Ramos (cell line): ENCODE measurements around the gene GRN.
"Not testable (repeated sequence)": the region's sequence is repeated elsewhere in the genome, so short reads cannot be mapped to it uniquely, and the experiment has no call there.

Experiments used
- in situ Hi-C: fragments of 300-500 bp; cut with MboI; formaldehyde crosslinking; loops from one replicate; pipeline ENCODE4 v1.14.3; 2022; ENCODE audit warnings: low sequenced_read_pairs; ENCODE audit not compliant: unreplicated experiment

Gene GRN

GRCh38 chr17:44320066-44320465 is 25.0 kb upstream of the GRN start:
- in situ Hi-C loops, result loop anchor here (5.0 kb wide), 1 partner anchor 108 kb away; no protein-coding TSS in a partner anchor

GRCh38 chr17:44321246-44322120 is 23.6 kb upstream of the GRN start:
- in situ Hi-C loops, result loop anchor here (5.0 kb wide), 1 partner anchor 109 kb away; no protein-coding TSS in a partner anchor

- in situ Hi-C loops, result loop anchor here (5.0 kb wide), 1 partner anchor 110 kb away; no protein-coding TSS in a partner anchor
Measured at GRCh38 chr17:44322236-44322895, 22.7 kb upstream of the GRN start.

GRCh38 chr17:44323359-44324091 is 21.6 kb upstream of the GRN start:
- in situ Hi-C loops, result loop anchor here (5.0 kb wide), 1 partner anchor 111 kb away; no protein-coding TSS in a partner anchor

GRCh38 chr17:44324092-44324570 is 21.0 kb upstream of the GRN start:
- in situ Hi-C loops, result loop anchor here (5.0 kb wide), 1 partner anchor 112 kb away; no protein-coding TSS in a partner anchor

GRCh38 chr17:44324571-44325275 is 20.4 kb upstream of the GRN start, which contains the start of gene SLC25A39:
TSS of gene SLC25A39 (minus strand) at chr17:44324823. CDS start at chr17:44323562, 1,261 bp downstream.
- in situ Hi-C loops, result loop anchor here (5.0 kb wide), 1 partner anchor 112 kb away; no protein-coding TSS in a partner anchor

DNA sequence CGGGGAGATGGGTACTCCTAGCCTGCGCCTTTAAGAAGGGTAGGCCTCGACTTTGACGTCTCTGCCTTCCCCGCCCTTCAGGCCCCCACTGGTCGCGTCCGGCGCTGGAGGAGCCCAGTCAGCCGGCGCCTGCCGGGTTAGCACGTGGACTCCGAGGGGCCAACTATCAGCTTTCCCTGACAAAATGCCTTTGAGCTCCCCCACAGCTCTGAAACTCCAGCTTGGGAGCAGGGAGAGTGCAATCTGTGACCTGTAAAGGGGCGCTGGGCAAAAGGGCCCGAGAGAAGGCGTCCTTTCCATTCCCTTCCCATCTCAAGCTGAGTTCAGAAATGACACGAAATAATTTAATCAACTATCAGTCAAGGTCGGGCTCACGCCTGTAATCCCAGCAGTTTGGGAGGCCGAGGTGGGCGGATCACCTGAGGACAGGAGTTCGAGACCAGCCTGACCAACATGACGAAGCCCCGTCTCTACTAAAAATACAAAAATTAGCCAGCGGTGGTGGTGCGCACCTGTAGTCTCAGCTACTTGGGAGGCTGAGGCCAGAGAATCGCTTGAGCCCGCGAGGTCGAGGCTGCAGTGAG is 18.1 kb upstream of the GRN start:
- in situ Hi-C loops, result no loop called here

GRCh38 chr17:44327715-44328449 is 17.2 kb upstream of the GRN start:
- in situ Hi-C loops, result no loop called here

- in situ Hi-C loops, result not testable (repeated sequence)
Measured at GRCh38 chr17:44329516-44329915, 15.6 kb upstream of the GRN start.

- in situ Hi-C loops, result not testable (repeated sequence)
Measured at GRCh38 chr17:44330263-44330662, 14.8 kb upstream of the GRN start.

DNA sequence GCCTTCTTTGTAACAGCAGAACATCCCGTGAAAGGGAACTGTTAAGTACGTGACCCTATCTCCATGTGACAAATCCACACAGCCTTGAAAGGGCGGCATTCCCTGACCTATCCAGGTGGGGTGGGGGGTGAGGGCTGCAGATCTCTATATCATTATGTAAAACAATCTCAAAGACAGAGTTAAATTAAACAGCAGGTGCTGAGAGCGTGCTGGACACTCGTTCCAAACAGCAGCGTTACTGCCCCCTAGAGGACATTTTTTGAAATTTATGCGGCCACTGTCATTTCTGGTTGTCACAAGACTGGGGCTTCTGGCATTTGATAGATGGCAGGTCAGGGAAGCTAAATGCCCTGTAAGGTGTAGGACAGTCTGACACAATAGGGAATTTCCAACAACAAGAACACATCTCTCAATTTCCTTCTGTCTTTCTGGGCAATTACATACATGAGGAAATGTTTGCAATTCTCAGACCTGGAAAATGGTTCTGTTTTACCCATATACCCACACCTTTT is 13.8 kb upstream of the GRN start:
- in situ Hi-C loops, result no loop called here

GRCh38 chr17:44333371-44333770 is 11.7 kb upstream of the GRN start:
- in situ Hi-C loops, result no loop called here

DNA sequence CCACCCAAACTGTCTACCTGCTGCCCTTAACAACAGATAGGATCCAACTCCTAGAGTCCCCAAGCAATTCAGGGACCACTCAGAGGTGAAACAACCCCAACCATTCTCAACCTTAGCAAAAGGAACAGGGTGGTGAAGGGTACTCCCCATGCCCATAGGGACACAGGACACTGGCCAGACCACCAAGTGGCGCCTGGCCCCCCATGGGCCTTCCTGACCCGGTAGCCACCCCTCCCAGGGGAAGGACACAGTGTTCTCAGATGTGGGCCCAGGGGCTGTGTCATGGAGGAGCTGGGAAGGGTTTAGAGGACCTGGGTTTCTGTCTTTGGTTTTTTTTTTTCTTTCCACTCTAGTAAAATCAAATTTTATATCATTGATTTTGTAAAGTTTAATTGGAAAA is 10.8 kb upstream of the GRN start:
- in situ Hi-C loops, result no loop called here

DNA sequence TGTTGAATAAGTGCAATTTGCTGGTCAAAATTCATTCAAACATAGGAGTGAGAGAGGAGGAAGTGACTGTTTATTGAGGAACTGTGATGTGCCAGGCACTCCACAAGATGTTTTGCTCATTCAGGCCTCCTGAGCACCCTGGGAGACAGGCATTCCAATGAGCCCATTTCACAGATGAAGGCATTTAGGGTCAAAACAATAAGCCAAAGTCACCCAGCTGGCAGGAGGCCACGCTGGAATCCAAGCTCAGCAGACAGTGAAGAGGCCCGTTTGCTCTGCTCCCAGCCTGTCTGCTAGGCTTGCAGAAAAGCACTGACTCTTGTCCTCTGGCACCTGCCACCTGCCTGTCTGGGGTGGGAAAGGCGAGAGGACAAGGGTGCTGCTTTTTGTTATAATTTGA is 10.4 kb upstream of the GRN start:
- in situ Hi-C loops, result no loop called here

GRCh38 chr17:44335564-44335963 is 9.5 kb upstream of the GRN start:
- in situ Hi-C loops, result no loop called here

- in situ Hi-C loops, result no loop called here
Measured at GRCh38 chr17:44335968-44336367, 9.1 kb upstream of the GRN start.

DNA sequence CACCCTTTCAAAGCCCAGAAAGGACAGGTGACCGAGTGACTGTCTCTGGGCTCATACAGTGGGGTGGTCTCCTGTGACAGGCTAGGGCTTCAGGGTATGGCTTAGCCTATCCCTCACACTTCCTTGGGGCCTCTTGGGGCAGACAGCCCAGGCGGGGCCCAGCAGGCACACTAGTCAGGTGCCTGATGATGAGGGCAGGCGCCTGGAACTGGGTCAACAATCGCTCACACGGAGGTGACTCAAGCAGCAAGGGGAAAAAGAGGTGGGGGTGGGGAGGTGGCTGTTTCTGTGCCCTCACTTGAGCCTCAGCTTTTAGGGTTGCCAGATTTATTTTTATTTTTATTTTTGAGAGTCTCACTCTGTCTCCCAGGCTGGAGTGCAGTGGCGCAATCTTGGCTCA is 6.4 kb upstream of the GRN start:
- in situ Hi-C loops, result no loop called here

- in situ Hi-C loops, result not testable (repeated sequence)
Measured at GRCh38 chr17:44340553-44340952, 4.5 kb upstream of the GRN start.
